Lower lobe of right lung (tissue), 2 donors: ENCODE data around the gene SH3BP4. TPM values are rescaled to one million over a fixed set of nuclear protein-coding genes. Genes with fewer than 3 reads are reported as not detected.
A peak's percentile ranks its signal among the peaks of the same experiment; 100 is the strongest.

ENCODE experiments used
- ATAC-seq, 2 donors: fragments of 200-7000 bp; cut with Tn5 transposase; one replicate each; pipeline ENCODE4 v1.9.1; 2020 to 2022; ENCODE audit warnings: mild to moderate bottlenecking in 2 of 2, moderate library complexity in 2 of 2
- DNase-seq: peaks from one replicate; pipeline ENCODE4 v3.0.0-alpha.2; 2020
- H3K27ac ChIP-seq: fragments of 200-600 bp; one replicate; pipeline ENCODE4 v1.8.0; 2022
- H3K27me3 ChIP-seq: fragments of 200-600 bp; one replicate; pipeline ENCODE4 v1.8.0; 2022; ENCODE audit warnings: low read depth
- H3K36me3 ChIP-seq: fragments of 200-600 bp; one replicate; pipeline ENCODE4 v1.8.0; 2022; ENCODE audit warnings: mild to moderate bottlenecking
- H3K4me1 ChIP-seq: fragments of 200-600 bp; one replicate; pipeline ENCODE4 v1.8.0; 2022
- H3K4me3 ChIP-seq: fragments of 200-600 bp; one replicate; pipeline ENCODE4 v1.8.0; 2022; ENCODE audit warnings: mild to moderate bottlenecking
- H3K9me3 ChIP-seq: fragments of 200-600 bp; one replicate; pipeline ENCODE4 v1.8.0; 2022
- intact Hi-C: fragments of 100-400 bp; cut with DNase I; formaldehyde crosslinking; loops from one replicate; pipeline ENCODE4 v1.11.0; 2022
- long read RNA-seq: library from polyadenylated mRNA; unstranded; transcript quantifications from one replicate; pipeline ENCODE4 v2.0.0, GENCODE V29; 2021
- total RNA-seq: library from RNA; stranded (reverse); fragmentation: NEBNext Ultra II Directional; extraction: Animal tissue kit (Norgen Biotek cat#: 25700); gene quantifications from one replicate; pipeline ENCODE4 v1.2.1, GENCODE V29; 2021
- TF ChIP-seq, protein P1 (sequence below): fragments of 200-600 bp; IDR thresholded peaks from one replicate; pipeline ENCODE4 v1.8.0; 2022; ENCODE audit warnings: antibody characterized with exemption, mild to moderate bottlenecking
- donor health status: DM: no; HTN: yes; CAD: no; lungs with severe emphysema.

SH3BP4 gene, protein sequence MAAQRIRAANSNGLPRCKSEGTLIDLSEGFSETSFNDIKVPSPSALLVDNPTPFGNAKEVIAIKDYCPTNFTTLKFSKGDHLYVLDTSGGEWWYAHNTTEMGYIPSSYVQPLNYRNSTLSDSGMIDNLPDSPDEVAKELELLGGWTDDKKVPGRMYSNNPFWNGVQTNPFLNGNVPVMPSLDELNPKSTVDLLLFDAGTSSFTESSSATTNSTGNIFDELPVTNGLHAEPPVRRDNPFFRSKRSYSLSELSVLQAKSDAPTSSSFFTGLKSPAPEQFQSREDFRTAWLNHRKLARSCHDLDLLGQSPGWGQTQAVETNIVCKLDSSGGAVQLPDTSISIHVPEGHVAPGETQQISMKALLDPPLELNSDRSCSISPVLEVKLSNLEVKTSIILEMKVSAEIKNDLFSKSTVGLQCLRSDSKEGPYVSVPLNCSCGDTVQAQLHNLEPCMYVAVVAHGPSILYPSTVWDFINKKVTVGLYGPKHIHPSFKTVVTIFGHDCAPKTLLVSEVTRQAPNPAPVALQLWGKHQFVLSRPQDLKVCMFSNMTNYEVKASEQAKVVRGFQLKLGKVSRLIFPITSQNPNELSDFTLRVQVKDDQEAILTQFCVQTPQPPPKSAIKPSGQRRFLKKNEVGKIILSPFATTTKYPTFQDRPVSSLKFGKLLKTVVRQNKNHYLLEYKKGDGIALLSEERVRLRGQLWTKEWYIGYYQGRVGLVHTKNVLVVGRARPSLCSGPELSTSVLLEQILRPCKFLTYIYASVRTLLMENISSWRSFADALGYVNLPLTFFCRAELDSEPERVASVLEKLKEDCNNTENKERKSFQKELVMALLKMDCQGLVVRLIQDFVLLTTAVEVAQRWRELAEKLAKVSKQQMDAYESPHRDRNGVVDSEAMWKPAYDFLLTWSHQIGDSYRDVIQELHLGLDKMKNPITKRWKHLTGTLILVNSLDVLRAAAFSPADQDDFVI
- total RNA-seq, result 36.8 TPM
- long read RNA-seq, full-length matches to known transcripts, result 8 of 60 reads
- long read RNA-seq, partial matches to known transcripts, result 45 of 60 reads
- long read RNA-seq, other reads (novel, unspliced or antisense), result 7 of 60 reads

DNA sequence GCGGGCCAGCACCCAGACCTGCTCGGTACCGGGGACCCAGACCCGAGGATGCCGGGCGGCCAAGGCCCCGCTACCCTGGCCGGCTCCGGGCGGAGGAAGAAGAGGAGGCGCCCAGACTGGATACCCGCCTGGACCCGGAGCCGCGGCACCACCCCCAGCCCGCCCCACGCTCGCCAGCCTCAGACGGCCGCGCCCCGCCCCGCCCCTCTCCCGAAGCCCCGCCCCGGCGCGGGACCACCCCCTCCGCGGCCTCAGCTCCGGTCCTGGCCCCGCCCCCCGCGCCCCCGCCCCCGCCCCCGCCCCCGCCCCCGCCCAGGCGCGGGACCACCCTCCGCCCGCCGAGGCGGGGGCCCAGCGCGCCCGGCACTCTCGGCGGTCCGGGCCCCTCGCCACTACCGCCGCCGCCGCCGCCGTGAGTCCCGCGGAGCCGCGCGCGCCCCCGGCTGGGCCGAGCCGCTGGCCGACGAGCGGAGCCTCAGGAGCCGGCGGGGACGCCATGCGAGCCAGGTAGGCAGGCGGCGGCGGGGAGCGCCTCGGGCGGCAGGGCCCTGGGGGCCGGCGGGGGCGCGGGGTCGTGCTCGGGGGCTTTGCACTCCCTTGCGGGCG is at the start of gene SH3BP4:
Gene SH3BP4, plus strand, starts transcription at position 354 of the 606 bp plus-strand sequence. CDS start 82,986 bp downstream, outside the sequence.
- Histone ChIP-seq H3K27me3 (peaks cover 6% of the 10 kb centered on the region), H3K4me3 (peak within 1 kb of the TSS; percentile 75), H3K27ac (peak within 1 kb of the TSS; percentile 83), H3K4me1 (peaks cover 32% of the 10 kb centered on the region), H3K9me3 (no peaks in the 10 kb centered on the region), H3K36me3 (no peaks in the 10 kb centered on the region)
- DNase-seq (peak; percentile 88), ATAC-seq (peak; percentile 91 to 94)
- intact Hi-C loops, result no loop called here
- TF ChIP-seq, protein P1, sequence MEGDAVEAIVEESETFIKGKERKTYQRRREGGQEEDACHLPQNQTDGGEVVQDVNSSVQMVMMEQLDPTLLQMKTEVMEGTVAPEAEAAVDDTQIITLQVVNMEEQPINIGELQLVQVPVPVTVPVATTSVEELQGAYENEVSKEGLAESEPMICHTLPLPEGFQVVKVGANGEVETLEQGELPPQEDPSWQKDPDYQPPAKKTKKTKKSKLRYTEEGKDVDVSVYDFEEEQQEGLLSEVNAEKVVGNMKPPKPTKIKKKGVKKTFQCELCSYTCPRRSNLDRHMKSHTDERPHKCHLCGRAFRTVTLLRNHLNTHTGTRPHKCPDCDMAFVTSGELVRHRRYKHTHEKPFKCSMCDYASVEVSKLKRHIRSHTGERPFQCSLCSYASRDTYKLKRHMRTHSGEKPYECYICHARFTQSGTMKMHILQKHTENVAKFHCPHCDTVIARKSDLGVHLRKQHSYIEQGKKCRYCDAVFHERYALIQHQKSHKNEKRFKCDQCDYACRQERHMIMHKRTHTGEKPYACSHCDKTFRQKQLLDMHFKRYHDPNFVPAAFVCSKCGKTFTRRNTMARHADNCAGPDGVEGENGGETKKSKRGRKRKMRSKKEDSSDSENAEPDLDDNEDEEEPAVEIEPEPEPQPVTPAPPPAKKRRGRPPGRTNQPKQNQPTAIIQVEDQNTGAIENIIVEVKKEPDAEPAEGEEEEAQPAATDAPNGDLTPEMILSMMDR, result no peak

DNA sequence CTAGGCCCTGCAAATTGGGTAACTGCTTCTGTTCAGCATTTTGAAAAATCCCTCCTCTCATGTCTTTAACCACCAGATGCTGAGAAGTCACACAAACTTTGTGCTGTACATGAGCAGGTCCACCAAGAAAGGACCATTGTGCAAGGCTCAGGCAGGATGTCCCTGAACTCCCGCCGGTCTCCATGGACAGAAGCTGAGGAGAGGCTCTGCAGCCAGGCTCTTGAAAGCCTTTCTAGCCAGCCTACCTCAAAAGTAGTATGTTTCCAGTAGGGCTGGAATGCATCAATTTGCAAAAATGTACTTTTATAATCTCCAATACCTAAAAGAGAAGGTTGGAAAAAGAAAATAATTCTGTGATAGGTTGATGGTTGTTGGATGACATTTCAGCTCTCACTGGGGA is 47.0 kb upstream of the SH3BP4 start:
- TF ChIP-seq, protein P1, result no peak
- Histone ChIP-seq H3K27ac (no peak overlapping the region), H3K36me3 (no peaks in the 10 kb centered on the region), H3K9me3 (no peaks in the 10 kb centered on the region), H3K4me3 (no peak overlapping the region), H3K27me3 (no peaks in the 10 kb centered on the region), H3K4me1 (no peaks in the 10 kb centered on the region)
- DNase-seq, result no peak
- intact Hi-C loops, result no loop called here
- ATAC-seq, result no peak

DNA sequence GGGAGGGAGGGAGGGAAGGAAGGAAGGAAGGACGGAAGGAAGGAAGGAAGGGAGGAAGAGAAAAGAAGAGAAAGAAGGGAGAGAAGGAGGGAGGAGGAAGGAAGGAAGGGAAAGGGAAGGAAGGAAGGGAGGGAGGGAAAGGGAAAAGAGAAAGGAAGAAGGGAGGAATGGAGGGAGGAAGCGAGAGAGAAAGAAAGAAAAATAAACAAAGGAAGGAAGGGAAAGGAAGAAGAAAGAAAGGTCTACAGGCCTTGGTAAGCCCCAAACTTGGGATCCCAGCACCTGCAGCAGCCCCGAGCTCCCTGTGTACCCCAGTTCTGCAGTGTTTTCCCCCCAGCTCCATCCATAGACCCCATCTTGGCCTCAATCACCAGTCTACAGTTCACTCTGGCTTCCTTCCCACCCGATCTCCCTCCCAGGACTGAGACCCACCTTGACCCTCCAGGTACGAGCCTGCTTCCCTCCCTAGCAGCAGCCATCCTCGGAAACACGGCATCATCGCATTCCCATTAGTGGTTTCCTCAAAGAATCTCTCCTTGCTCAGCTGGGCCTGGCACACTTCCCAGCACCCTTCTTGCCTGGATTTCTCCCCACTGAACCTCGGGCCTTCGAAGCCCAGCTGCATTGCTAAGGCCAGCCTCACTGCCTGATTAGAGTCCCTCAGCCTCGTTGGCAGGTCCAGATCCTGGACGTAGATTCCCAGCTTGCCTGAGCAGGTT is 46.1 kb upstream of the SH3BP4 start:
- Histone ChIP-seq H3K4me3 (no peak overlapping the region), H3K9me3 (no peaks in the 10 kb centered on the region), H3K27ac (no peak overlapping the region), H3K4me1 (no peaks in the 10 kb centered on the region), H3K27me3 (no peaks in the 10 kb centered on the region), H3K36me3 (no peaks in the 10 kb centered on the region)
- TF ChIP-seq, protein P1, result no peak
- DNase-seq (no peak), ATAC-seq (no peak)
- intact Hi-C loops, result no loop called here

DNA sequence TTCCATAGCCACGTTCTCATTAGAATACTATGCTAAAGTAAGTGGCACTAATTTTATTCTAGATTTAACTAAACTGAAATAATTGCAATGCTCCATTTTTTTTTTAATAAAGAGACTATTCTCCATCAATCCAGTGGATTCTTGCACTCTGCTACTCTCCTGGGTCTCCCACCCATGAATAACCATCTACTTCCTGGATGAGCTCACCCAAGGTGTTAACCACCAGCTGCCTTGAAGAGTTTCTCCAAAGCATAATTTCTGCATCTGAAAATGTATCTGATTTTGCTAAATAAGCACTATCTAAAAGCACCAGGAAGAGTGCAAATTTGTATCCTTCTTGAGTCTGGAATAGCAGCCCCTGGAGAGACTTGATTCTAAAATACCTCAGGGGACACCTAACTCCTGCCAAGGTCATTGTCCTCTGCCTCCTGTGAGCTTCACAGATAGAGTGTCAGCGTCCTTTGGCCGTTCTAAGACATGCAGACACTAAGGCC is 41.6 kb upstream of the SH3BP4 start:
- no peaks in the 10 kb centered on the region for H3K36me3 ChIP-seq
- H3K27me3 ChIP-seq, result no peaks in the 10 kb centered on the region
- H3K4me3 ChIP-seq, result no peak overlapping the region
- H3K9me3 ChIP-seq, result no peaks in the 10 kb centered on the region
- H3K27ac ChIP-seq, result no peak overlapping the region
- TF ChIP-seq, protein P1, result no peak
- DNase-seq (no peak), ATAC-seq (no peak)
- intact Hi-C loops, result no loop called here
- no peaks in the 10 kb centered on the region for H3K4me1 ChIP-seq
